ENCODE measurements around the gene RPS3A. TPM values are rescaled to one million over a fixed set of nuclear protein-coding genes. Genes with fewer than 3 reads are reported as not detected.

The RPS3A gene
- total RNA-seq, 1 donor from 2014 or later = 2,209 TPM

GRCh38 chr4:151107063-151107462 lies 7.6 kb downstream of the RPS3A start:
- no peak for TF ChIP-seq CTCF (IDR thresholded peaks at IDR 0.05; ENCODE audit: unreplicated experiment)
- peaks cover 8% of the 10 kb centered on the region for H3K27me3 Mint-ChIP-seq (ENCODE audit: unreplicated experiment)
- no peak overlapping the region for H3K27ac Mint-ChIP-seq (ENCODE audit: unreplicated experiment)
- no peak for DNase-seq (ENCODE audit: low spot score)
- no peak overlapping the region for H3K4me3 Mint-ChIP-seq (ENCODE audit: unreplicated experiment)
- peaks cover 2% of the 10 kb centered on the region for H3K4me1 Mint-ChIP-seq (ENCODE audit: unreplicated experiment)
- peaks cover 14% of the 10 kb centered on the region for H3K36me3 Mint-ChIP-seq (ENCODE audit: low read depth, unreplicated experiment)
- H3K9me3 Mint-ChIP-seq (ENCODE audit: unreplicated experiment) = no peaks in the 10 kb centered on the region

GRCh38 chr4:151110236-151110635 lies 10.8 kb downstream of the RPS3A start:
- peaks cover 4% of the 10 kb centered on the region for H3K27me3 Mint-ChIP-seq (ENCODE audit: unreplicated experiment)
- peaks cover 11% of the 10 kb centered on the region for H3K36me3 Mint-ChIP-seq (ENCODE audit: low read depth, unreplicated experiment)
- no peaks in the 10 kb centered on the region for H3K4me1 Mint-ChIP-seq (ENCODE audit: unreplicated experiment)
- no peaks in the 10 kb centered on the region for H3K9me3 Mint-ChIP-seq (ENCODE audit: unreplicated experiment)
- DNase-seq (ENCODE audit: low spot score) = no peak
- no peak overlapping the region for H3K4me3 Mint-ChIP-seq (ENCODE audit: unreplicated experiment)
- H3K27ac Mint-ChIP-seq (ENCODE audit: unreplicated experiment) = no peak overlapping the region
- TF ChIP-seq CTCF (IDR thresholded peaks at IDR 0.05; ENCODE audit: unreplicated experiment) = no peak

GRCh38 chr4:151114338-151114737 lies 14.9 kb downstream of the RPS3A start:
- no peak for TF ChIP-seq CTCF (IDR thresholded peaks at IDR 0.05; ENCODE audit: unreplicated experiment)
- H3K36me3 Mint-ChIP-seq (ENCODE audit: low read depth, unreplicated experiment) = peaks cover 5% of the 10 kb centered on the region
- no peaks in the 10 kb centered on the region for H3K4me1 Mint-ChIP-seq (ENCODE audit: unreplicated experiment)
- H3K4me3 Mint-ChIP-seq (ENCODE audit: unreplicated experiment) = no peak overlapping the region
- DNase-seq (ENCODE audit: low spot score) = no peak
- no peak overlapping the region for H3K27ac Mint-ChIP-seq (ENCODE audit: unreplicated experiment)
- no peaks in the 10 kb centered on the region for H3K27me3 Mint-ChIP-seq (ENCODE audit: unreplicated experiment)
- H3K9me3 Mint-ChIP-seq (ENCODE audit: unreplicated experiment) = no peaks in the 10 kb centered on the region

GRCh38 chr4:151114986-151115385 lies 15.6 kb downstream of the RPS3A start:
- Mint-ChIP-seq H3K27me3 (ENCODE audit: unreplicated experiment) (no peaks in the 10 kb centered on the region), H3K4me1 (ENCODE audit: unreplicated experiment) (no peaks in the 10 kb centered on the region), H3K9me3 (ENCODE audit: unreplicated experiment) (no peaks in the 10 kb centered on the region), H3K4me3 (ENCODE audit: unreplicated experiment) (no peak overlapping the region), H3K27ac (ENCODE audit: unreplicated experiment) (no peak overlapping the region), H3K36me3 (ENCODE audit: low read depth, unreplicated experiment) (peaks cover 5% of the 10 kb centered on the region)
- no peak for DNase-seq (ENCODE audit: low spot score)
- no peak for TF ChIP-seq CTCF (IDR thresholded peaks at IDR 0.05; ENCODE audit: unreplicated experiment)

- H3K27ac Mint-ChIP-seq (ENCODE audit: unreplicated experiment) = no peak overlapping the region
- H3K27me3 Mint-ChIP-seq (ENCODE audit: unreplicated experiment) = no peaks in the 10 kb centered on the region
Measured at GRCh38 chr4:151117371-151117962, 18.0 kb downstream of the RPS3A start.

More at GRCh38 chr4:151117371-151117962, 18.0 kb downstream of the RPS3A start:
- Mint-ChIP-seq H3K4me3 (ENCODE audit: unreplicated experiment) (no peak overlapping the region), H3K36me3 (ENCODE audit: low read depth, unreplicated experiment) (peaks cover 22% of the 10 kb centered on the region), H3K4me1 (ENCODE audit: unreplicated experiment) (peaks cover 2% of the 10 kb centered on the region), H3K9me3 (ENCODE audit: unreplicated experiment) (no peaks in the 10 kb centered on the region)
- DNase-seq (ENCODE audit: low spot score) = peak; percentile 70
- peak; percentile 65 for TF ChIP-seq CTCF (IDR thresholded peaks at IDR 0.05; ENCODE audit: unreplicated experiment)
